Fibroblast of mammary gland (primary cell): ENCODE measurements around the gene OSCAR.

Source experiments
- DNase-seq: peaks from one replicate; pipeline ENCODE4 v3.0.0-alpha.2; 2010; ENCODE audit warnings: low read depth
- H3K4me3 ChIP-seq: 2 replicates; pipeline ENCODE4 v1.5.1; 2011; ENCODE audit warnings: low read depth, mild to moderate bottlenecking, low read length, moderate library complexity; ENCODE audit not compliant: control insufficient read depth
- CTCF ChIP-seq: conservative IDR thresholded peaks from 2 replicates; pipeline ENCODE4 v1.5.1; 2011; ENCODE audit warnings: low read depth, low read length, inconsistent platforms; ENCODE audit not compliant: control insufficient read depth, insufficient read depth

The OSCAR gene

DNA sequence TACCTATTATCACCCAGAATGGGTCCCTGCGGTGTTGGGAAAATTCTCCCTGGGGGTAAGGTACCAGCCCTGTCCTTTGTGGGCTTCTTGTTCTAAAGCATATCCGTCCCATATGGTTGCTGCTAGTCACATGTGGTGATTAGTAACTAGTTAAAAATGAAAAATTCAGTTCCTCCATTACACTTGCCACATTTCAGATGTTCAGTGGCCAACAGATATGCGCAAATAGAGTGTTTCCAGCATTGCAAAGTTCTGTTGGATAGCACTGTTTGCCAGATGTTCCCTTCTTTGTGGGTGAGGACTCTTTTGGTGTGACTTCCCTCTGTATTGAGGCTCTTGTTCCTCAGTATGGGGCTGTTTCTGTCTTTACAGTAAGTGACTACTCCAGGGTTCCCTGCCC lies 40.8 kb upstream of the OSCAR start:
- DNase-seq = peak; percentile 79
- TF ChIP-seq CTCF = no peak
- no peak overlapping the region for H3K4me3 ChIP-seq

DNA sequence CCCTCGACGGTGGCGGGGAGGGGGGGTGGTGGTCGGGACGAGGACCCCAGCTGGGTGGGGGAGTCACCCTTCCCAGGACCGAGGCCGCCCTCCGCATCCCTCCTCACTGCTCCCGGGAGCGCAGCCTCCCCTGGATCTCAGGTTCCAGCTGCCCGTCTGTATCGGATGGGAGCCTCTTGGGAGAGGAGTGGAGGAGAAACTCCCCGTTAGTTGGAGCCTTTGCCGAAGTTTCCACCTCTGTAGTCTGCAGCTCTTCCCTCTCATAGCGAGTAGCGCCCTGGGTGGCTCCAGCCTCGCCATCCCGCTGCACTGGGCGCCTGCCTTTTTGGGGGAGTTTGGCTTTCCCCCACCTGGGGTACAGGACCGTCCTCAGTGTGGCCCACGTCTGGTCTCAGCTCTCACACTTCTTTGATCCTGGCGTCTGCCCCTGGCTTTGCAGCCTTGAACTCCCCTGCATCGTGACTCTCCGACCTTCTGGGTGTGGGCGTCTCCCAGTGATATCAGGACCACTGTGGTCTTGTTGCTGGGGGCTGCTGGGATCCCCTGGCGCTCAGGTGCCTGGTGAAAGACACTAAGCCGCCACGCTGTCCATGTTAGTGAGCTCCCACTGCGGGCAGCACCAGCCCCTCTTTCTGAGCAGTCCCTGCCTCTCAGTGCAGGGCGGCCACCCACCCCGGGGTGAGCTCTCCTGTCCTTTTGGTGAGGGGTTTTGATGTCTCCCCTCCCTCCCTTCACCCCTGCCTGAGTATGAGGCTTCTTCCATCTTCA lies 38.1 kb upstream of the OSCAR start:
- no peak for TF ChIP-seq CTCF
- DNase-seq = no peak
- H3K4me3 ChIP-seq = peak overlapping the region; percentile 68

DNA sequence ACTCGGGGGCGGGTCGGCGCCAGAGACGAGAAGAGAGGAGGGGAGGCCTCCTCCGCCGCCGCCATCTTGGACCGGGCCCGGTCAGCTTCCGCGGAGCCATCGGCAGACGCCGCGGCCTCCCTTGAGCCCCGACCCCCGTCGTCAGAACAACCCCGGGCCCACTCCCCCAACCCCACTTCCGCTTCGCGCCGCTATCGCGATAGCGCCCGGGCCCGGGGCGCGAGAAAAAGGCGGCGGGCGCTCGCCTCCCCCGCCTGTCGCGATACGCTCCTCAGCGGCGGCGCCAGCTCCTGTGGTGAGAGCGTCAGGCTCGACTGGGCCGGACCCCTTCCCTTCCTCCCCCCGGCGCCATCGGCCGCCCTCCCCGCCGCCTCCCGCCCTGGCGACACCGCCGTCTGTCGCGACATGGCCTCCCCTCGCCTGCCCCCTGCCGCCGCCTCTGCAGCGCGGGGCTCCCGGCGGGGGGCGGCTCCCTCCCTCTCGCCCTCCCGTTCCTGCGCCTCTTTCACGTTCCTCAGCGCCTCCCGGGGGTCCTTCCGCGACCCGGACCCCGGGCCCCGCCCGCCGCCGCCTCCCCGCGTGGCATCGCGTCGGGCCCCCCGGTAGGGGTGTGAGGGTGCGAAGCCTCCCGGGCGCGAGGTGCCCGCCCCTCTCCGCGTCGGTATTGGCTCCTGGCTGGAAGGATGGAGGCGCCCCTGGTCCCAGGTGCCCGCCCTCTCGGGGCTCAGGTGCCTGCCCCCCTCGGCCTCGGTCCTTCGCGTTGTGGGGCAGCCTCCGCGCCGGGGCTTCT lies 37.3 kb upstream of the OSCAR start, which contains the start of gene CNOT3:
Gene CNOT3 (plus strand): TSS at position 64 of the 790 bp plus-strand sequence. CDS start 5,217 bp downstream, outside the sequence.
- no peak for TF ChIP-seq CTCF
- peak within 1 kb of the TSS; percentile 68 for H3K4me3 ChIP-seq
- no peak for DNase-seq

- peak; percentile 100 for DNase-seq
- TF ChIP-seq CTCF = no peak
Observed at GRCh38 chr19:54136864-54137698, 36.5 kb upstream of the OSCAR start.

GRCh38 chr19:54136086-54136863 lies 35.7 kb upstream of the OSCAR start:
- no peak for TF ChIP-seq CTCF
- peak overlapping the region; percentile 66 for H3K4me3 ChIP-seq

More at GRCh38 chr19:54136864-54137698, 36.5 kb upstream of the OSCAR start:
- peak overlapping the region; percentile 68 for H3K4me3 ChIP-seq

More at GRCh38 chr19:54136086-54136863, 35.7 kb upstream of the OSCAR start:
- peak; percentile 19 for DNase-seq
